Esophagus (tissue), 2 donors: ENCODE measurements around the gene RIMBP2. TPM values are rescaled to one million over a fixed set of nuclear protein-coding genes. Genes with fewer than 3 reads are reported as not detected.

Experiments
- H3K27ac ChIP-seq, 2 donors: one replicate each; pipeline ENCODE4 v1.5.1; 2013; ENCODE audit warnings: low read depth in 2 of 2, mild to moderate bottlenecking in 2 of 2, inconsistent platforms in 1 of 2, low read length in 1 of 2, moderate library complexity in 1 of 2
- H3K27me3 ChIP-seq, 2 donors: one replicate each; pipeline ENCODE4 v1.6.1; 2013; ENCODE audit warnings: low read length in 2 of 2, control low read depth in 1 of 2, mild to moderate bottlenecking in 1 of 2; ENCODE audit not compliant: insufficient read depth in 2 of 2, control insufficient read depth in 1 of 2
- H3K36me3 ChIP-seq, 2 donors: one replicate each; pipeline ENCODE4 v1.6.1; 2013; ENCODE audit warnings: low read length in 1 of 2; ENCODE audit not compliant: control insufficient read depth in 2 of 2, insufficient read depth in 2 of 2
- H3K4me1 ChIP-seq, 2 donors: one replicate each; pipeline ENCODE4 v1.6.1; 2013; ENCODE audit warnings: low read length in 1 of 2; ENCODE audit not compliant: control insufficient read depth in 2 of 2, insufficient read depth in 2 of 2
- H3K4me3 ChIP-seq, 2 donors: one replicate each; pipeline ENCODE4 v1.5.1; 2013; ENCODE audit warnings: low read length in 2 of 2, mild to moderate bottlenecking in 2 of 2, low read depth in 1 of 2, moderate library complexity in 1 of 2
- H3K9me3 ChIP-seq, 2 donors: one replicate each; pipeline ENCODE4 v1.6.1; 2013; ENCODE audit warnings: mild to moderate bottlenecking in 2 of 2, low read depth in 1 of 2, low read length in 1 of 2, moderate library complexity in 1 of 2; ENCODE audit not compliant: control insufficient read depth in 2 of 2, insufficient read depth in 1 of 2
- WGBS, 2 donors: extraction: QIAGEN DNeasy Blood & Tissue Kit; methylation state at CpG; one replicate each; pipeline ENCODE4 v1.1.7; 2013; 5-methylcytosine and 5-hydroxymethylcytosine counted together
- polyA plus RNA-seq, 2 donors: library from polyadenylated mRNA; stranded (reverse); fragments of 200-250 nt; gene quantifications; one replicate each; pipeline ENCODE4 v1.2.3, GENCODE V29; 2013
- donor health status: healthy with polysubstance abuse.
- donor health status: Bipolar disorder and iron deficiency.

Gene RIMBP2
- polyA plus RNA-seq, 2 donors, result 0.20 to 0.69 TPM

- H3K4me3 ChIP-seq, result no peak overlapping the region
- peaks cover 7 to 13% of the 10 kb centered on the region in 2 donors for H3K9me3 ChIP-seq
- no peaks in the 10 kb centered on the region for H3K27me3 ChIP-seq
- H3K4me1 ChIP-seq, result peaks cover 2% of the 10 kb centered on the region in 2 donors
- H3K27ac ChIP-seq, result no peak overlapping the region
- 90 to 96% methylated on average over 20 of the region's 20 CpGs for whole genome bisulfite sequencing, 2 donors
- no peaks in the 10 kb centered on the region for H3K36me3 ChIP-seq
These were observed 51.8 kb downstream of the RIMBP2 start for GRCh38 chr12:130664252-130664651.

DNA sequence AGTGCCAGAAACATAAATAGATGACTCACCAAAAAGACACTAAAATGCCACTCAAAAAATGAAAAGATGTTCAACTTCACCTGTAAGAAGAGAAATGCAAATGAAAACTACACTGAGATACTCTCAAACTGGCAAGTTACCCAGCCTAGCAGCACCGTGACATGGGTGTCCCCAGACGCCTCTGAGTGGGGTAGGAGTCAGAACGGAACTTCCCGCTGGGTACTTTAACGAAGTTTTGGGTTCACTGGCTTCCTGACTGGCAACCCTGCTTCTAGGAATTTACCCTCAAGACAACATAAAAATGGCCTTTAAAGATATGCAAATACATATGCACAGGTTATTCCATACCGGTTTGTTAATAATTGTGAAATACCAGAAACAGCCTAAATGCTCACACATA lies 52.6 kb downstream of the RIMBP2 start:
- Histone ChIP-seq H3K27me3 (no peaks in the 10 kb centered on the region), H3K36me3 (no peaks in the 10 kb centered on the region), H3K4me3 (no peak overlapping the region), H3K9me3 (peaks cover 7 to 13% of the 10 kb centered on the region in 2 donors), H3K27ac (no peak overlapping the region), H3K4me1 (peaks cover 2% of the 10 kb centered on the region in 2 donors)
- 62 to 72% methylated on average over 6 of the region's 6 CpGs for WGBS, 2 donors

GRCh38 chr12:130661486-130662255 lies 54.4 kb downstream of the RIMBP2 start:
- Histone ChIP-seq H3K4me1 (peaks cover 2% of the 10 kb centered on the region in 2 donors), H3K27ac (no peak overlapping the region), H3K4me3 (no peak overlapping the region), H3K9me3 (peaks cover 3% of the 10 kb centered on the region in 2 donors), H3K27me3 (no peaks in the 10 kb centered on the region), H3K36me3 (no peaks in the 10 kb centered on the region)
- WGBS, 2 donors, result 79 to 86% methylated on average over 14 of the region's 14 CpGs

DNA sequence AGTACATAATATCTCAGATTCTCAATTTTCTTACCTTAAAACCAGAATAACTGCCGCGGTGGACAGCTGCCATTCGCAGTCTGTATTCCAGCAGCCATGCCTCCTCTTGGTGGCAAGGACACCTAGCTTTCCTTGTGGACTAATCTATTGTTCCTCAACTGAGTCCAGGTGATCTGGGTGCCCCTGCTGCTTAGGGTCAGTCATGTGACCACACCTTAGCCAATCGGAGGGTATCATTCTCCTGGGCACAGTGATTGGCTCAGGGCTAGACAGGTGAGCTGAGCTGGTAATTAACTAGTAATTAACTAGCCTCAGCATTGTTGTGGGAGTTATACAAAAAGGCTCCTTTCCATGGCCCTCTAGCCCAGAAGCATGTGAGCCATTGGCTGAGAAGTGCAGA lies 55.0 kb downstream of the RIMBP2 start:
- Histone ChIP-seq H3K4me3 (no peak overlapping the region), H3K27me3 (no peaks in the 10 kb centered on the region), H3K4me1 (peaks cover 2% of the 10 kb centered on the region in 2 donors), H3K36me3 (no peaks in the 10 kb centered on the region), H3K27ac (no peak overlapping the region), H3K9me3 (peaks cover 3 to 4% of the 10 kb centered on the region in 2 donors)
- 95 to 96% methylated on average over 4 of the region's 4 CpGs for WGBS, 2 donors

GRCh38 chr12:130658145-130658911 lies 57.8 kb downstream of the RIMBP2 start:
- Histone ChIP-seq H3K27ac (no peak overlapping the region), H3K9me3 (peaks cover 3 to 7% of the 10 kb centered on the region in 2 donors), H3K4me3 (no peak overlapping the region), H3K4me1 (peaks cover 2% of the 10 kb centered on the region in 2 donors), H3K36me3 (no peaks in the 10 kb centered on the region), H3K27me3 (no peaks in the 10 kb centered on the region)
- WGBS, 2 donors, result 63 to 75% methylated on average over 26 of the region's 26 CpGs

DNA sequence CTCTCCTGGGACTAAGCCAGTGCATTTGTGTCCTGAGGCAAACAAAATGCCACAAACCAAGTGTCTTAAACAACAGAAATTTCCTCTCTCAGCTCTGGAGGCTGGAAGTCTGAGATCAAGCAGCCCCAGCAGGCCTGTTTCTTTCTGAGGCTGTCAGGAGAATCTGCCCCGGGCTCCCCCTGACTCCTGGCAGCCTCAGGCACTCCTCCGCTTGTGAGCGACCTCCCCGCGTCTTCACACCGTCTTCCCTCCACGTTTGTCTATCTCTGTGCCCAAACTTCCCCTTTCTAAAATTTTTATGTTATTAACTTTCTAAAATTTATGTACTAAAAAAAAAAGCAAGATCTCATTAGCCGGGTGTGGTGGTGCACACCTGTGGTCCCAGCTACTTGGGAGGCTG lies 59.7 kb downstream of the RIMBP2 start:
- no peaks in the 10 kb centered on the region for H3K4me1 ChIP-seq
- WGBS, 2 donors, result 77 to 82% methylated on average over 8 of the region's 8 CpGs
- H3K27me3 ChIP-seq, result no peaks in the 10 kb centered on the region
- peaks cover 3 to 4% of the 10 kb centered on the region in 2 donors for H3K9me3 ChIP-seq
- no peak overlapping the region for H3K27ac ChIP-seq
- no peaks in the 10 kb centered on the region for H3K36me3 ChIP-seq
- H3K4me3 ChIP-seq, result no peak overlapping the region

DNA sequence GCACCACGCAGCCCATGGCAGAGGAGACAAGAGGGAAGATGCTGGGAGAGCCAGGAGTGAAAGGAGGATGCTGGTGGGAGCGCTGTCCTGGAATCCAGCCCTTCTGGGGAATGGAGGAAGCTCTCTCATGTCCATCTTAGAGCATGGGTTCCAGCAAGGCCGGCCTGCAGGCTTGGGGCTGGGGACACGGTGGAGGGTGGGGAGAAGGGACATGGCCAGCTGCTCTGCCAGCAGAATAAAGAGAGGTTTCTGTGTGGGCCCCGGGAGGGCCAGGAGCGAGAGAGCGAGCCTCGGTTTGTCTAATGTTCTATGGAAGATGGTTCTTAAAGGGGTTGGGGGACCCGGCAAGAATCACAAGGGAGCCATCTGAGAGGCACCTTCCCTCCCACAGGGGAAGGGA lies 60.2 kb downstream of the RIMBP2 start:
- no peaks in the 10 kb centered on the region for H3K36me3 ChIP-seq
- no peak overlapping the region for H3K4me3 ChIP-seq
- H3K27ac ChIP-seq, result no peak overlapping the region
- H3K9me3 ChIP-seq, result peaks cover 3 to 4% of the 10 kb centered on the region in 2 donors
- H3K4me1 ChIP-seq, result no peaks in the 10 kb centered on the region
- no peaks in the 10 kb centered on the region for H3K27me3 ChIP-seq
- 87% methylated on average over 9 of the region's 9 CpGs for WGBS, 2 donors

DNA sequence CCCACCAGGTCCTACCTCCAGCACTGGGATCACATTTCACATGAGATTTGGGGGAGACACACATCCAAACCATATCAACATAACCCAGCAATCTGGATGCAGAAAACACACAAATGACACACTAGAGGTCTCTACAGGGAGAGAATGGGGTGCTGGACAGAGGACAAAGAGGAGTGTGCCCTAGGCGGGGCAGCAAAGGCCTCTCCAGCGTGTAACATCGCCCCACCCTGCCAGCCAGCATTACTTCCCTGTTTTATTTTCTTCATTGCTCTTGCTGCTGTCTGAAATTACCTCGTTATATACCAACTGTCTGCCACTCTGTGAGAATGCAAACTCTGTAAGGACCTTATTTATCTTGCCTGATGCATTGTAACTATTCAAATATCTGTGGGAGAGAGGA lies 61.1 kb downstream of the RIMBP2 start:
- Histone ChIP-seq H3K9me3 (peaks cover 3 to 4% of the 10 kb centered on the region in 2 donors), H3K27ac (no peak overlapping the region), H3K4me1 (no peaks in the 10 kb centered on the region), H3K4me3 (no peak overlapping the region), H3K36me3 (no peaks in the 10 kb centered on the region), H3K27me3 (no peaks in the 10 kb centered on the region)
- WGBS, 2 donors, result 72 to 81% methylated on average over 4 of the region's 4 CpGs

DNA sequence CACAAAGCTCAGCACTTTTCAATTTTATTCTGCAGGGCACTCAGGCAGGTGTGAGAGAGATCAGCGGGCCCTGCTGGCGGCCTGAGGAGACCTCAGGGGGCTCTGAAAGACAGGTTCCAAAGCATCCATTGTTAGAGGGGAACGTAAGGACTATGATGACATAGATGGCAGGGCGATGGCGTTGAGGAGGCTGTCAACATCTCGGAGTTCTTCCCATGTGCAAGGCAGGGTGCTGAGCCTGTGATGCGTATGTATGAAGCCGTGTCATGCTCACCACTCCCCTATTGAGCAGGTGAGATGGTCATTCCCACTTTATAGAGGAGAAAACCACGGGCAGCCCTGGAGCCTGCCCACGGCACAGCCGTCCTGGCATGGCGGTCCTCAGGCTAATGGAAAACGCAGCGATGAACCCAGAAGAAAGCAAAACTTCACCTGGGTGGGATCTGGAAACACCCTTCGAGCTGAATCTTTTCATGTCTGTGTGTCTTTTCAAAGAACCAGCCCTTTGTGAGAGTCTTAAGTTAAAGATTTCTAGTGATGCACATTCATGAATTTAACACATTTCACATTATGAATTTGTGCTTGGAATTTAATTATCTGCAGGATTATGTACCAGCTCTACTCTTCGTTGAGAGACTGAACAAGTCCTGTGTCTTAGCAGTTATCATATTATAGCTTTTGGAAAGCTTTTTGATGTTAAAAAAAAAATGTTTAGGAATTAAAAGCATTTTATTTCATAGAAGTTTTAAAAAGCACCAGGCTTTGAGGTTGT lies 64.7 kb downstream of the RIMBP2 start:
- no peak overlapping the region for H3K27ac ChIP-seq
- peaks cover 3 to 4% of the 10 kb centered on the region in 2 donors for H3K9me3 ChIP-seq
- WGBS, 2 donors, result 85 to 88% methylated on average over 16 of the region's 16 CpGs
- H3K27me3 ChIP-seq, result no peaks in the 10 kb centered on the region
- no peaks in the 10 kb centered on the region for H3K36me3 ChIP-seq
- no peaks in the 10 kb centered on the region for H3K4me1 ChIP-seq
- no peak overlapping the region for H3K4me3 ChIP-seq
